ENCODE data around the gene SAYSD1.

SAYSD1 gene

DNA sequence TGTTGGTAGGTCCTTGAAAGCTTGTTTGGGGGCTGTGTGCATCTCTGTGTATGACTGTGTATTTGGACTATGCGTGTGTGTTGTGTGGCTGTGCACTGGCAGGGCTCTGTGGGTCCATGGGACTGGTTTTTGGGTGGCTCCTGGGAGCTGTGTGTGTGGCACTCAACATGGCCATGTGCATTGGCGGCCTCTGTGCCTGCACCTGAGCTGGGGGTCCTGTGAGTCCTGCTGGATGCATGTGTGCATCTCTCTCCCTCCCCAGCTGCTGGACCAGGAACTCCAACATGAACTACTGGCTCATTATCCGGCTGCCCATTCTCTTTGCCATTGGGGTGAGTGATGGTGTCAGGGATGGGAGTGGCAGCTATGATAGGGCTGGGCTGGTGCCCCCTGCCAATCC is 36.3 kb downstream of the SAYSD1 start:
- Histone ChIP-seq H3K4me2 (ENCODE audit: low read depth, low read length, poor library complexity, severe bottlenecking) (no peak overlapping the region), H3K4me1 (ENCODE audit: insufficient read depth, low read length, poor library complexity, severe bottlenecking) (peaks cover 3% of the 10 kb centered on the region), H3K79me2 (ENCODE audit: insufficient read depth, low read length) (no peaks in the 10 kb centered on the region), H3K27me3 (ENCODE audit: insufficient read depth, low read length, poor library complexity, severe bottlenecking) (no peaks in the 10 kb centered on the region), H3K9me2 (replicated peaks; ENCODE audit: low read depth, low read length) (no peaks in the 10 kb centered on the region), H3K9ac (ENCODE audit: low read depth, low read length, poor library complexity, severe bottlenecking) (no peak overlapping the region), H3K9me3 (ENCODE audit: insufficient read depth, low read depth, low read length) (no peaks in the 10 kb centered on the region), H4K20me1 (ENCODE audit: insufficient read depth, low read length, poor library complexity, severe bottlenecking) (no peaks in the 10 kb centered on the region), H2AFZ (ENCODE audit: low read length) (no peak overlapping the region), H3K36me3 (ENCODE audit: insufficient read depth, low read length) (no peaks in the 10 kb centered on the region), H3F3A (ENCODE audit: low read depth) (no peaks in the 10 kb centered on the region), H3K4me3 (ENCODE audit: low read length, poor library complexity, severe bottlenecking) (no peak overlapping the region)
- no peak for TF ChIP-seq EZH2phosphoT487 (IDR thresholded peaks at IDR 0.05; ENCODE audit: borderline replicate concordance)
- TF ChIP-seq, protein P1, sequence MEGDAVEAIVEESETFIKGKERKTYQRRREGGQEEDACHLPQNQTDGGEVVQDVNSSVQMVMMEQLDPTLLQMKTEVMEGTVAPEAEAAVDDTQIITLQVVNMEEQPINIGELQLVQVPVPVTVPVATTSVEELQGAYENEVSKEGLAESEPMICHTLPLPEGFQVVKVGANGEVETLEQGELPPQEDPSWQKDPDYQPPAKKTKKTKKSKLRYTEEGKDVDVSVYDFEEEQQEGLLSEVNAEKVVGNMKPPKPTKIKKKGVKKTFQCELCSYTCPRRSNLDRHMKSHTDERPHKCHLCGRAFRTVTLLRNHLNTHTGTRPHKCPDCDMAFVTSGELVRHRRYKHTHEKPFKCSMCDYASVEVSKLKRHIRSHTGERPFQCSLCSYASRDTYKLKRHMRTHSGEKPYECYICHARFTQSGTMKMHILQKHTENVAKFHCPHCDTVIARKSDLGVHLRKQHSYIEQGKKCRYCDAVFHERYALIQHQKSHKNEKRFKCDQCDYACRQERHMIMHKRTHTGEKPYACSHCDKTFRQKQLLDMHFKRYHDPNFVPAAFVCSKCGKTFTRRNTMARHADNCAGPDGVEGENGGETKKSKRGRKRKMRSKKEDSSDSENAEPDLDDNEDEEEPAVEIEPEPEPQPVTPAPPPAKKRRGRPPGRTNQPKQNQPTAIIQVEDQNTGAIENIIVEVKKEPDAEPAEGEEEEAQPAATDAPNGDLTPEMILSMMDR (conservative IDR thresholded peaks at IDR 0.05; ENCODE audit: low read length), result no peak

DNA sequence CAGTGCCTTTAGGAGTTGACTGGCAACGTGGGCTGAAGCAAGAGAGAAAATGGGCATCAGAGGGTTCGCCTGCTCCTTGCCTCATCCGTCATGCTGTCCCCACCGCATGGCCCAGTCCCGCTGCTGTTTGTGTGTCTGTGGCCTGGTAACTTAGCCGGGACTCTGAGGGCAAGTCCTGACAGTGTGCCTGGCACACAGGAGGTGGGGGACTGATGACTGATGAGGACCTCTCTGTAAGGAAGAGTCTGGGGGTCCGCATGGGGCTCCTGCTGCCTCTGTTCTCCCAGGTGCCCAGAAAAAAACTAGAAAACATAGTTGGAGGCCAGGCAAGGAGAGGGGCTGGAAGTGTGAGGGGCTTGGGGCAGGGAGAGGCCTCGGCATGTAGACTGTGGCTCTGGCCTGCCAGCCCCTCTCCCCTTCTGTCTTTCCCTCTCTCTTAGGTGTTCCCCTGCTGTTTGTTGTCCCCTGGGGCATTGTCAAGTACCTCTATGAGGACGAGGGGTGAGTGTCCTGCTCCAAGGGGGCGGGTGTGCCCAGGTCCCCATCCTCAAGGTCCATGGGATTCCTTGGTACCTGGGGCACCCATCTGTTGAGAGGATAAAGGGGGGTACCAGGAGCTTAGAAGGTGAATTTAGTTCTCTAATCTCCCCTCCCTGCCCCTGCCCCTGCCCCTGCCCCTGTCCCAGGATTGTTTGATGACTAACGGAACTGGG is 36.9 kb downstream of the SAYSD1 start:
- no peak overlapping the region for H3K9ac ChIP-seq (ENCODE audit: low read depth, low read length, poor library complexity, severe bottlenecking)
- no peaks in the 10 kb centered on the region for H3F3A ChIP-seq (ENCODE audit: low read depth)
- no peak overlapping the region for H2AFZ ChIP-seq (ENCODE audit: low read length)
- no peak for TF ChIP-seq EZH2phosphoT487 (IDR thresholded peaks at IDR 0.05; ENCODE audit: borderline replicate concordance)
- TF ChIP-seq, protein P1 (conservative IDR thresholded peaks at IDR 0.05; ENCODE audit: low read length), result no peak
- H3K9me3 ChIP-seq (ENCODE audit: insufficient read depth, low read depth, low read length), result no peaks in the 10 kb centered on the region
- H3K4me3 ChIP-seq (ENCODE audit: low read length, poor library complexity, severe bottlenecking), result no peak overlapping the region
- no peaks in the 10 kb centered on the region for H3K27me3 ChIP-seq (ENCODE audit: insufficient read depth, low read length, poor library complexity, severe bottlenecking)
- peaks cover 3% of the 10 kb centered on the region for H3K4me1 ChIP-seq (ENCODE audit: insufficient read depth, low read length, poor library complexity, severe bottlenecking)
- no peaks in the 10 kb centered on the region for H3K36me3 ChIP-seq (ENCODE audit: insufficient read depth, low read length)
- no peak overlapping the region for H3K4me2 ChIP-seq (ENCODE audit: low read depth, low read length, poor library complexity, severe bottlenecking)
- no peaks in the 10 kb centered on the region for H4K20me1 ChIP-seq (ENCODE audit: insufficient read depth, low read length, poor library complexity, severe bottlenecking)
- no peaks in the 10 kb centered on the region for H3K79me2 ChIP-seq (ENCODE audit: insufficient read depth, low read length)
- no peaks in the 10 kb centered on the region for H3K9me2 ChIP-seq (replicated peaks; ENCODE audit: low read depth, low read length)

GRCh38 chr6:39076623-39077535 is 38.1 kb downstream of the SAYSD1 start:
- Histone ChIP-seq H3K36me3 (ENCODE audit: insufficient read depth, low read length) (no peaks in the 10 kb centered on the region), H3K4me3 (ENCODE audit: low read length, poor library complexity, severe bottlenecking) (no peak overlapping the region), H3K27me3 (ENCODE audit: insufficient read depth, low read length, poor library complexity, severe bottlenecking) (no peaks in the 10 kb centered on the region), H3F3A (ENCODE audit: low read depth) (no peaks in the 10 kb centered on the region), H4K20me1 (ENCODE audit: insufficient read depth, low read length, poor library complexity, severe bottlenecking) (no peaks in the 10 kb centered on the region), H3K79me2 (ENCODE audit: insufficient read depth, low read length) (no peaks in the 10 kb centered on the region), H3K4me1 (ENCODE audit: insufficient read depth, low read length, poor library complexity, severe bottlenecking) (peaks cover 3% of the 10 kb centered on the region), H3K9me2 (replicated peaks; ENCODE audit: low read depth, low read length) (no peaks in the 10 kb centered on the region), H2AFZ (ENCODE audit: low read length) (no peak overlapping the region), H3K9ac (ENCODE audit: low read depth, low read length, poor library complexity, severe bottlenecking) (no peak overlapping the region), H3K9me3 (ENCODE audit: insufficient read depth, low read depth, low read length) (no peaks in the 10 kb centered on the region), H3K4me2 (ENCODE audit: low read depth, low read length, poor library complexity, severe bottlenecking) (no peak overlapping the region)
- TF ChIP-seq EZH2phosphoT487 (IDR thresholded peaks at IDR 0.05; ENCODE audit: borderline replicate concordance), result no peak
- TF ChIP-seq, protein P1 (conservative IDR thresholded peaks at IDR 0.05; ENCODE audit: low read length), result no peak
